A549 (cell line): ENCODE results near the gene APC2. TPM values are rescaled to one million over a fixed set of nuclear protein-coding genes. Genes with fewer than 3 reads are reported as not detected.

Experiments used
- ATAC-seq, 2 experiments: fragments of 200-7000 bp in 1 of 2; fragments of >200 bp in 1 of 2; cut with Nextera tagmentation in 1 of 2; cut with Tn5 transposase in 1 of 2; 3 replicates each; pipeline versions ENCODE4 v1.8.0 to v1.9.1; 2018 to 2020; ENCODE audit warnings: mild to moderate bottlenecking in 1 of 2, moderate library complexity in 1 of 2
- CTCF ChIA-PET: fragments of 300-600 bp; sonication (Branson Sonifier 250); formaldehyde crosslinking; extraction: SDS; loops from one replicate; lab custom pipeline; 2021; ENCODE audit warnings: antibody characterized with exemption, inconsistent platforms; lab: Yijun Ruan, JAX
- POLR2A ChIA-PET: fragments of 350-600 bp; formaldehyde crosslinking; extraction: SDS; loops from one replicate; lab custom pipeline; 2021; ENCODE audit warnings: antibody characterized with exemption, inconsistent platforms; lab: Yijun Ruan, JAX
- DNase-seq, 2 experiments: peaks; one replicate each; pipeline versions ENCODE4 v3.0.0 to v3.0.0-alpha.2; 2011 to 2016; ENCODE audit warnings: low read depth in 1 of 2, low spot score in 1 of 2
- FAIRE-seq: peaks from 2 replicates; lab custom pipeline; 2011; peaks lifted over from hg19 to GRCh38; lab: Jason Lieb, UNC
- H3K27ac ChIP-seq, 2 experiments: fragments of >200 bp; sonication (Bioruptor Twin); formaldehyde crosslinking; 3 replicates each; pipeline ENCODE4 v1.5.1; 2016 to 2017
- H3K4me1 ChIP-seq: fragments of >200 bp; sonication (Bioruptor Twin); formaldehyde crosslinking; 3 replicates; pipeline ENCODE4 v1.6.1; 2016
- H3K4me2 ChIP-seq: fragments of >200 bp; sonication (Bioruptor Twin); formaldehyde crosslinking; 3 replicates; pipeline ENCODE4 v1.6.1; 2016
- H3K4me3 ChIP-seq: fragments of >200 bp; sonication (Bioruptor Twin); formaldehyde crosslinking; 3 replicates; pipeline ENCODE4 v1.5.1; 2016
- H3K9me3 ChIP-seq: fragments of >200 bp; sonication (Bioruptor Twin); formaldehyde crosslinking; 3 replicates; pipeline ENCODE4 v1.6.1; 2016
- BHLHE40 ChIP-seq: IDR thresholded peaks from 2 replicates; pipeline ENCODE4 v1.6.1; 2012; ENCODE audit warnings: low read depth, low read length, inconsistent platforms
- CBX2 ChIP-seq: fragments of 200-600 bp; sonication (generic); IDR thresholded peaks from 2 replicates; pipeline ENCODE4 v1.6.1; 2016; ENCODE audit warnings: low read depth, mild to moderate bottlenecking, borderline replicate concordance
- CBX8 ChIP-seq: fragments of 200-600 bp; sonication (generic); IDR thresholded peaks from 2 replicates; pipeline ENCODE4 v1.6.1; 2016
- CEBPB ChIP-seq, 2 experiments: fragments of >200 bp in 1 of 2; sonication (Bioruptor Twin) in 1 of 2; formaldehyde crosslinking in 1 of 2; IDR thresholded peaks; 2 replicates each; pipeline ENCODE4 v1.6.1; 2012 to 2016
- CHD4 ChIP-seq: fragments of 200-600 bp; sonication (generic); IDR thresholded peaks from 2 replicates; pipeline ENCODE4 v1.6.1; 2016; ENCODE audit warnings: antibody characterized with exemption, mild to moderate bottlenecking, borderline replicate concordance
- EHF ChIP-seq: fragments of 250-450 bp; sonication (Bioruptor Pico); IDR thresholded peaks from 2 replicates; pipeline ENCODE4 v1.5.0; 2020; ENCODE audit warnings: mild to moderate bottlenecking
- EHMT2 ChIP-seq: fragments of 200-600 bp; sonication (generic); IDR thresholded peaks from 2 replicates; pipeline ENCODE4 v1.6.1; 2016; ENCODE audit warnings: antibody characterized with exemption, low read depth, mild to moderate bottlenecking, moderate library complexity
- EP300 ChIP-seq, 2 experiments: fragments of >200 bp; sonication (Bioruptor Twin); formaldehyde crosslinking; IDR thresholded peaks; 2 replicates in 1 of 2; 3 replicates in 1 of 2; pipeline ENCODE4 v1.6.1; 2016 to 2017
- FOSL2 ChIP-seq, 2 experiments: fragments of 450-650 bp in 1 of 2; fragments of >200 bp in 1 of 2; sonication (Bioruptor Twin) in 1 of 2; formaldehyde crosslinking; IDR thresholded peaks; 2 replicates each; pipeline versions ENCODE4 v1.5.0 to v1.6.1; 2016 to 2020; ENCODE audit warnings: mild to moderate bottlenecking in 1 of 2, moderate library complexity in 1 of 2
- FOXS1 ChIP-seq: fragments of 250-450 bp; sonication (Bioruptor Pico); IDR thresholded peaks from 2 replicates; pipeline ENCODE4 v1.5.0; 2020; ENCODE audit warnings: mild to moderate bottlenecking, moderate library complexity
- GATA3 ChIP-seq: IDR thresholded peaks from 2 replicates; pipeline ENCODE4 v1.6.1; 2012; ENCODE audit warnings: borderline replicate concordance
- HDAC2 ChIP-seq: fragments of 200-600 bp; sonication (generic); IDR thresholded peaks from 2 replicates; pipeline ENCODE4 v1.6.1; 2016
- HEYL ChIP-seq: fragments of 250-450 bp; sonication (Bioruptor Pico); IDR thresholded peaks from 2 replicates; pipeline ENCODE4 v1.8.0; 2021; ENCODE audit warnings: mild to moderate bottlenecking, moderate library complexity
- HOXA7 ChIP-seq: fragments of 250-450 bp; sonication (Bioruptor Pico); IDR thresholded peaks from 2 replicates; pipeline ENCODE4 v1.5.0; 2020; ENCODE audit warnings: mild to moderate bottlenecking, moderate library complexity
- HOXB13 ChIP-seq: fragments of 250-450 bp; sonication (Bioruptor Pico); IDR thresholded peaks from 2 replicates; pipeline ENCODE4 v1.5.0; 2020; ENCODE audit warnings: low read depth, mild to moderate bottlenecking, moderate library complexity
- HOXB5 ChIP-seq: fragments of 250-450 bp; sonication (Bioruptor Pico); IDR thresholded peaks from 2 replicates; pipeline ENCODE4 v1.5.0; 2020; ENCODE audit warnings: mild to moderate bottlenecking, moderate library complexity
- JUN ChIP-seq, 2 experiments: fragments of >200 bp; sonication (Bioruptor Twin); formaldehyde crosslinking; IDR thresholded peaks; 2 replicates in 1 of 2; 3 replicates in 1 of 2; pipeline ENCODE4 v1.6.1; 2016 to 2017
- JUNB ChIP-seq: fragments of >200 bp; sonication (Bioruptor Twin); formaldehyde crosslinking; IDR thresholded peaks from 2 replicates; pipeline ENCODE4 v1.6.1; 2016
- KDM1A ChIP-seq: fragments of 200-600 bp; sonication (generic); IDR thresholded peaks from 2 replicates; pipeline ENCODE4 v1.6.1; 2016; ENCODE audit warnings: low read depth, mild to moderate bottlenecking
- KDM5A ChIP-seq: fragments of 200-600 bp; sonication (generic); IDR thresholded peaks from 2 replicates; pipeline ENCODE4 v1.6.1; 2016; ENCODE audit warnings: antibody characterized with exemption, mild to moderate bottlenecking
- MAZ ChIP-seq: fragments of 150-350 bp; IDR thresholded peaks from 2 replicates; pipeline ENCODE4 v1.6.1; 2014; ENCODE audit warnings: antibody characterized with exemption, low read depth, low read length, borderline replicate concordance
- MYC ChIP-seq: IDR thresholded peaks from 2 replicates; pipeline ENCODE4 v1.6.1; 2012; ENCODE audit warnings: mild to moderate bottlenecking, inconsistent platforms, low read length, improper control_type of control experiment, borderline replicate concordance
- NFE2L2 ChIP-seq: fragments of 150-350 bp; conservative IDR thresholded peaks from 2 replicates; pipeline ENCODE4 v1.6.1; 2014; ENCODE audit warnings: low read length
- PHF8 ChIP-seq: fragments of 200-600 bp; sonication (generic); IDR thresholded peaks from 2 replicates; pipeline ENCODE4 v1.6.1; 2016; ENCODE audit warnings: low read depth, mild to moderate bottlenecking, antibody characterized with exemption, moderate library complexity, borderline replicate concordance
- POLR2A ChIP-seq: IDR thresholded peaks from 2 replicates; pipeline ENCODE4 v1.6.1; 2012; ENCODE audit warnings: mild to moderate bottlenecking, low read length
- POLR2AphosphoS2 ChIP-seq: conservative IDR thresholded peaks from 2 replicates; pipeline ENCODE4 v1.6.1; 2012; ENCODE audit warnings: low read length, improper control_type of control experiment, inconsistent platforms
- RAD21 ChIP-seq, 2 experiments: fragments of >200 bp in 1 of 2; sonication (Bioruptor Twin) in 1 of 2; formaldehyde crosslinking in 1 of 2; IDR thresholded peaks in 1 of 2; conservative IDR thresholded peaks in 1 of 2; 2 replicates in 1 of 2; 3 replicates in 1 of 2; pipeline ENCODE4 v1.6.1; 2012 to 2018; ENCODE audit warnings: inconsistent platforms in 1 of 2
- RCOR1 ChIP-seq: fragments of 150-350 bp; IDR thresholded peaks from 2 replicates; pipeline ENCODE4 v1.6.1; 2014; ENCODE audit warnings: antibody characterized with exemption, low read length, low read depth
- RFX5 ChIP-seq: fragments of 450-650 bp; IDR thresholded peaks from 2 replicates; pipeline ENCODE4 v1.7.1; 2014; ENCODE audit warnings: antibody characterized with exemption, mild to moderate bottlenecking, moderate library complexity
- RNF2 ChIP-seq: fragments of 200-600 bp; sonication (generic); IDR thresholded peaks from 2 replicates; pipeline ENCODE4 v1.6.1; 2016; ENCODE audit warnings: low read depth, mild to moderate bottlenecking, antibody characterized with exemption, moderate library complexity, borderline replicate concordance
- SMC3 ChIP-seq: fragments of >200 bp; sonication (Bioruptor Twin); formaldehyde crosslinking; IDR thresholded peaks from 3 replicates; pipeline ENCODE4 v1.6.1; 2018; ENCODE audit warnings: inconsistent platforms
- SREBF2 ChIP-seq: fragments of 450-650 bp; IDR thresholded peaks from 2 replicates; pipeline ENCODE4 v1.6.1; 2014; ENCODE audit warnings: mild to moderate bottlenecking, moderate library complexity
- TFCP2L1 ChIP-seq: fragments of 250-450 bp; sonication (Bioruptor Pico); IDR thresholded peaks from 2 replicates; pipeline ENCODE4 v1.5.0; 2021; ENCODE audit warnings: mild to moderate bottlenecking
- TP53 ChIP-seq: fragments of 250-450 bp; sonication (Bioruptor Pico); IDR thresholded peaks from 2 replicates; pipeline ENCODE4 v1.5.0; 2021; ENCODE audit warnings: mild to moderate bottlenecking, moderate library complexity
- ZSCAN20 ChIP-seq: fragments of 250-450 bp; sonication (Bioruptor Pico); IDR thresholded peaks from 2 replicates; pipeline ENCODE4 v1.8.0; 2022; ENCODE audit warnings: mild to moderate bottlenecking, moderate library complexity
- WGBS: methylation state at CpG from one replicate; pipeline ENCODE4 v1.1.6; 2017; ENCODE audit errors: missing lambda C conversion rate; 5-methylcytosine and 5-hydroxymethylcytosine counted together
- polyA plus RNA-seq, 4 experiments: library from polyadenylated mRNA; depleted of rRNA in 3 of 4; stranded (reverse); fragments of >200 nt; fragmentation: RNase III in 1 of 4; extraction: RNeasy Plus Mini Kit Qiagen cat#74134 plus additional on column Dnase treatment in 1 of 4; gene quantifications; 2 replicates in 3 of 4; 3 replicates in 1 of 4; pipeline ENCODE4 v1.2.3, GENCODE V29; 2011 to 2017
- TF ChIP-seq, protein P1 (sequence below): fragments of 150-350 bp; IDR thresholded peaks from 2 replicates; pipeline ENCODE4 v1.6.1; 2014; ENCODE audit warnings: low read depth, mild to moderate bottlenecking, low read length
- TF ChIP-seq, protein P2 (sequence below): fragments of >200 bp; sonication (Bioruptor Twin); formaldehyde crosslinking; IDR thresholded peaks from 3 replicates; pipeline ENCODE4 v1.6.1; 2016
- TF ChIP-seq, protein P3 (sequence below): fragments of 450-650 bp; IDR thresholded peaks from 2 replicates; pipeline ENCODE4 v1.6.1; 2014; ENCODE audit warnings: antibody characterized with exemption
- TF ChIP-seq, protein P4 (sequence below): IDR thresholded peaks from 2 replicates; pipeline ENCODE4 v1.6.1; 2012; ENCODE audit warnings: low read depth, borderline replicate concordance

The APC2 gene
- polyA plus RNA-seq, 2 of the 4 experiments (the other 2 are of a cell fraction) = 0.36 to 1.6 TPM

DNA sequence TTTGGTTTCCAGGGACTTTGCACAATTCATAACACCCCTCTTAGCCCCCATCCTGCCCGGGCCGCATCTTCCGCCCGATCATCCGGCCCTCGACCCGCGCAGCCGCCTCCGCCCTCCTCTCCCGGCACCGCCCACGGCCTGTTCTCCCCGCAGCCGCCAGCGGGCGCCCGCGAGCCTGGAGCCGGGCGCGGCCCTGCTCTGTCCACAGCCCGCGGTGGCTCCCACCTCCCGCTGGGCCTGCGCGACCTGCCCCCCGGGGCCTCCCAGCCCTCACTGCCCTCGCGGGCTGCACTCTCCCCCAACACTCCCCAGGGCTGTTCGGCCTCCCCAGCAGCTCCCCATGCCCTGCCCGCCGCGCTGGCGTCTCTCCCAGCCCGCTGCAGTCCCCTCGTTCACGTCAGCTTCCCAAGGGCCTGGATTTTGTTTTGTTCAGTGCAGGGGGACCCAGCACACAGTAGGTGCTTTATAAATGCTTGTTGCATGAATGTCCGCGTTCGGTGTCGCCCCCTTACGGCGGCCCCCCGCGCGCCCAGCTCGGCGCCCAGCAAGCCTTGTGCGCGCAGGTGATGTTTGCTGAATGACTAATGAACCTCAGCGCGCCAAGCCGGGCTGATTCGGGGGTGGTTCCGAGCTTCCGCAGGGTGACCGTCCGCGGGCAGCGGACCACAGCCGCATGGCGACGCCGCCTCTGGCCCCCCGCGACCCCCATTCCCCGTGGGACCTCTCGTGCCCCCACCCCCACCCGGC is 4.6 kb upstream of the APC2 start:
- POLR2A ChIA-PET = interaction anchor here (0.7 to 1.9 kb wide), 4 partner anchors 8 to 177 kb away, joined by 3 to 5 read pairs (median 3); partner anchors contain the start of gene CIRBP
- Histone ChIP-seq H3K4me2 (peak overlapping the region; percentile 91), H3K4me1 (peaks cover 48% of the 10 kb centered on the region), H3K9me3 (no peaks in the 10 kb centered on the region), H3K4me3 (peak overlapping the region; percentile 63), H3K27ac (peak overlapping the region; percentile 79 to 96)
- WGBS = 0% methylated on average over 1 of the region's 70 CpGs
- ATAC-seq (peak; percentile 58 to 84), FAIRE-seq (no peak), DNase-seq (peak; percentile 70 to 84)
- CTCF ChIA-PET = interaction anchor here (0.6 to 2.9 kb wide), 27 partner anchors 9 to 381 kb away, joined by 3 to 34 read pairs (median 3); partner anchors contain the start of gene FAM174C
- TF ChIP-seq TFCP2L1 (no peak), JUNB (no peak), MYC (no peak), CBX2 (no peak), HEYL (CRISPR knock-in tag) (no peak), EHF (no peak), HOXA7 (CRISPR knock-in tag) (no peak), CEBPB (IDR thresholded peaks at IDR 0.05) (no peak), GATA3 (no peak), KDM1A (no peak), HOXB5 (no peak), TP53 (CRISPR knock-in tag) (no peak), NFE2L2 (no peak), POLR2AphosphoS2 (no peak), EHMT2 (no peak), BHLHE40 (no peak), MAZ (no peak), SREBF2 (no peak), RAD21 (conservative IDR thresholded peaks at IDR 0.05 in 1 of 2, IDR thresholded peaks at IDR 0.05 in 1 of 2) (peak; percentile 26 to 37), POLR2A (peak; percentile 7; the same call in 1 of the 2 replicates), RNF2 (no peak), KDM5A (no peak), CBX8 (no peak), PHF8 (0 out of 2 replicates have a peak, but pooled peaks have one; percentile 8), JUN (IDR thresholded peaks at IDR 0.05) (peak in 1 of 2 experiments; percentile 64; a peak in 1 of 5 replicates), CHD4 (peak; percentile 64; the same call in 1 of the 2 replicates), HDAC2 (no peak), RFX5 (no peak), EP300 (IDR thresholded peaks at IDR 0.05) (no peak), HOXB13 (CRISPR knock-in tag) (no peak), RCOR1 (no peak), FOSL2 (IDR thresholded peaks at IDR 0.05) (no peak), FOSL2 (CRISPR knock-in tag; IDR thresholded peaks at IDR 0.05) (peak; percentile 80), ZSCAN20 (no peak), FOXS1 (CRISPR knock-in tag) (no peak), SMC3 (peak; percentile 37; the same call in 2 of the 3 replicates)
- TF ChIP-seq, protein P1, sequence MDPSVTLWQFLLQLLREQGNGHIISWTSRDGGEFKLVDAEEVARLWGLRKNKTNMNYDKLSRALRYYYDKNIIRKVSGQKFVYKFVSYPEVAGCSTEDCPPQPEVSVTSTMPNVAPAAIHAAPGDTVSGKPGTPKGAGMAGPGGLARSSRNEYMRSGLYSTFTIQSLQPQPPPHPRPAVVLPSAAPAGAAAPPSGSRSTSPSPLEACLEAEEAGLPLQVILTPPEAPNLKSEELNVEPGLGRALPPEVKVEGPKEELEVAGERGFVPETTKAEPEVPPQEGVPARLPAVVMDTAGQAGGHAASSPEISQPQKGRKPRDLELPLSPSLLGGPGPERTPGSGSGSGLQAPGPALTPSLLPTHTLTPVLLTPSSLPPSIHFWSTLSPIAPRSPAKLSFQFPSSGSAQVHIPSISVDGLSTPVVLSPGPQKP = no peak
- TF ChIP-seq, protein P2, sequence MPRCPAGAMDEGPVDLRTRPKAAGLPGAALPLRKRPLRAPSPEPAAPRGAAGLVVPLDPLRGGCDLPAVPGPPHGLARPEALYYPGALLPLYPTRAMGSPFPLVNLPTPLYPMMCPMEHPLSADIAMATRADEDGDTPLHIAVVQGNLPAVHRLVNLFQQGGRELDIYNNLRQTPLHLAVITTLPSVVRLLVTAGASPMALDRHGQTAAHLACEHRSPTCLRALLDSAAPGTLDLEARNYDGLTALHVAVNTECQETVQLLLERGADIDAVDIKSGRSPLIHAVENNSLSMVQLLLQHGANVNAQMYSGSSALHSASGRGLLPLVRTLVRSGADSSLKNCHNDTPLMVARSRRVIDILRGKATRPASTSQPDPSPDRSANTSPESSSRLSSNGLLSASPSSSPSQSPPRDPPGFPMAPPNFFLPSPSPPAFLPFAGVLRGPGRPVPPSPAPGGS = no peak
- TF ChIP-seq, protein P3, sequence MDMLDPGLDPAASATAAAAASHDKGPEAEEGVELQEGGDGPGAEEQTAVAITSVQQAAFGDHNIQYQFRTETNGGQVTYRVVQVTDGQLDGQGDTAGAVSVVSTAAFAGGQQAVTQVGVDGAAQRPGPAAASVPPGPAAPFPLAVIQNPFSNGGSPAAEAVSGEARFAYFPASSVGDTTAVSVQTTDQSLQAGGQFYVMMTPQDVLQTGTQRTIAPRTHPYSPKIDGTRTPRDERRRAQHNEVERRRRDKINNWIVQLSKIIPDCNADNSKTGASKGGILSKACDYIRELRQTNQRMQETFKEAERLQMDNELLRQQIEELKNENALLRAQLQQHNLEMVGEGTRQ = no peak
- TF ChIP-seq, protein P4, sequence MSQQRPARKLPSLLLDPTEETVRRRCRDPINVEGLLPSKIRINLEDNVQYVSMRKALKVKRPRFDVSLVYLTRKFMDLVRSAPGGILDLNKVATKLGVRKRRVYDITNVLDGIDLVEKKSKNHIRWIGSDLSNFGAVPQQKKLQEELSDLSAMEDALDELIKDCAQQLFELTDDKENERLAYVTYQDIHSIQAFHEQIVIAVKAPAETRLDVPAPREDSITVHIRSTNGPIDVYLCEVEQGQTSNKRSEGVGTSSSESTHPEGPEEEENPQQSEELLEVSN = peak; percentile 35; the same call in 1 of the 2 replicates
